ENCODE measurements around the gene MYO9B. TPM values are rescaled to one million over a fixed set of nuclear protein-coding genes. Genes with fewer than 3 reads are reported as not detected.
A peak's percentile ranks its signal among the peaks of the same experiment; 100 is the strongest.

MYO9B gene
- total RNA-seq, 1 experiment from 2014 or later: 94.3 TPM

DNA sequence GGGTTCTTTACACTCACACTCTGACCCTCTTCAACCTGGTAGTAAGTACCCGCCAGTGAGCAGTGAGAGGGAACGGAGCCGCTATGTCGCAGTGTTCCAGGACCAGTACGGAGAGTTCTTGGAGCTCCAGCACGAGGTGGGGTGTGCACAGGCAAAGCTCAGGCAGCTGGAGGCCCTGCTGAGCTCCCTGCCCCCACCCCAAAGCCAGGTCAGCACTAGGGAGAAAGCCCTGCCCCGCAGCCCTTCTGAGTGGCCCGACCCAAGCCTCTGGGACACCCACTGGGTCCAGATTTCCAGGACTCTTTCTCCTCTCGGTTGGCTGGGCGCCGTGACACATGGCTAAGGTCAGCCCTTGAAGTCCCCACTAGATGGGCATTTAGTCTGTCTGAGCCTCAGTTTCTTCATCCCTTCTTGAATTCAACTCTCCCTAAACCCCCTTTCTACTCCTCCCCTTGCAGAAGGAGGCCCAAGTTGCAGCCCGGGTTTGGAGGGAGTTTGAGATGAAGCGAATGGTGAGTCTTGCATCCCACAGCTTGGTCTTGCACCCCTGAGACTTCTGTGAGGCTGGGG lies 152.3 kb downstream of the MYO9B start (continued):
- no peak for TF ChIP-seq E2F4 (CRISPR knock-in tag; IDR thresholded peaks at IDR 0.05; ENCODE audit: borderline replicate concordance, low read depth)
- TF ChIP-seq GABPB1 (CRISPR knock-in tag; IDR thresholded peaks at IDR 0.05): no peak
- no peak for TF ChIP-seq NFE2L1 (CRISPR knock-in tag; IDR thresholded peaks at IDR 0.05)
- TF ChIP-seq GTF2I (CRISPR knock-in tag; conservative IDR thresholded peaks at IDR 0.05): no peak
- TF ChIP-seq JUN (CRISPR knock-in tag; IDR thresholded peaks at IDR 0.05): no peak
- no peak for TF ChIP-seq IRF2 (CRISPR knock-in tag; IDR thresholded peaks at IDR 0.05; ENCODE audit: borderline replicate concordance, low read depth)
- no peak for TF ChIP-seq AR (CRISPR knock-in tag; IDR thresholded peaks at IDR 0.05)
- TF ChIP-seq MYBL2 (CRISPR knock-in tag; IDR thresholded peaks at IDR 0.05): no peak
- TF ChIP-seq, protein P1, sequence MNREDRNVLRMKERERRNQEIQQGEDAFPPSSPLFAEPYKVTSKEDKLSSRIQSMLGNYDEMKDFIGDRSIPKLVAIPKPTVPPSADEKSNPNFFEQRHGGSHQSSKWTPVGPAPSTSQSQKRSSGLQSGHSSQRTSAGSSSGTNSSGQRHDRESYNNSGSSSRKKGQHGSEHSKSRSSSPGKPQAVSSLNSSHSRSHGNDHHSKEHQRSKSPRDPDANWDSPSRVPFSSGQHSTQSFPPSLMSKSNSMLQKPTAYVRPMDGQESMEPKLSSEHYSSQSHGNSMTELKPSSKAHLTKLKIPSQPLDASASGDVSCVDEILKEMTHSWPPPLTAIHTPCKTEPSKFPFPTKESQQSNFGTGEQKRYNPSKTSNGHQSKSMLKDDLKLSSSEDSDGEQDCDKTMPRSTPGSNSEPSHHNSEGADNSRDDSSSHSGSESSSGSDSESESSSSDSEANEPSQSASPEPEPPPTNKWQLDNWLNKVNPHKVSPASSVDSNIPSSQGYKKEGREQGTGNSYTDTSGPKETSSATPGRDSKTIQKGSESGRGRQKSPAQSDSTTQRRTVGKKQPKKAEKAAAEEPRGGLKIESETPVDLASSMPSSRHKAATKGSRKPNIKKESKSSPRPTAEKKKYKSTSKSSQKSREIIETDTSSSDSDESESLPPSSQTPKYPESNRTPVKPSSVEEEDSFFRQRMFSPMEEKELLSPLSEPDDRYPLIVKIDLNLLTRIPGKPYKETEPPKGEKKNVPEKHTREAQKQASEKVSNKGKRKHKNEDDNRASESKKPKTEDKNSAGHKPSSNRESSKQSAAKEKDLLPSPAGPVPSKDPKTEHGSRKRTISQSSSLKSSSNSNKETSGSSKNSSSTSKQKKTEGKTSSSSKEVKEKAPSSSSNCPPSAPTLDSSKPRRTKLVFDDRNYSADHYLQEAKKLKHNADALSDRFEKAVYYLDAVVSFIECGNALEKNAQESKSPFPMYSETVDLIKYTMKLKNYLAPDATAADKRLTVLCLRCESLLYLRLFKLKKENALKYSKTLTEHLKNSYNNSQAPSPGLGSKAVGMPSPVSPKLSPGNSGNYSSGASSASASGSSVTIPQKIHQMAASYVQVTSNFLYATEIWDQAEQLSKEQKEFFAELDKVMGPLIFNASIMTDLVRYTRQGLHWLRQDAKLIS (CRISPR knock-in tag; IDR thresholded peaks at IDR 0.05; ENCODE audit: borderline replicate concordance): no peak

- CTCF ChIA-PET: interaction anchor here (1.2 to 2.9 kb wide), 2 partner anchors 14 to 25 kb away, joined by 4 to 11 read pairs; no protein-coding TSS in a partner anchor
- DNase-seq (ENCODE audit: low spot score): no peak
- Mint-ChIP-seq H3K9me3 (no peaks in the 10 kb centered on the region), H3K36me3 (peaks cover 30% of the 10 kb centered on the region), H3K27ac (peak overlapping the region; percentile 80; the same call in 1 of the 2 replicates), H3K27me3 (ENCODE audit: low read depth) (no peaks in the 10 kb centered on the region), H3K4me3 (no peak overlapping the region), H3K4me1 (peaks cover 26% of the 10 kb centered on the region)
- POLR2A ChIA-PET: interaction anchor here (0.6 to 1.4 kb wide), 3 partner anchors 14 to 426 kb away, joined by 3 to 7 read pairs (median 4); partner anchors contain the start of genes DDA1 and USE1
- no peak for ATAC-seq
- TF ChIP-seq SOX15 (CRISPR knock-in tag; IDR thresholded peaks at IDR 0.05) (no peak), FOXJ3 (CRISPR knock-in tag; IDR thresholded peaks at IDR 0.05; ENCODE audit: borderline replicate concordance) (no peak), JUN (CRISPR knock-in tag; IDR thresholded peaks at IDR 0.05) (no peak), RELA (CRISPR knock-in tag; IDR thresholded peaks at IDR 0.05; ENCODE audit: borderline replicate concordance) (no peak), ZNF263 (CRISPR knock-in tag; IDR thresholded peaks at IDR 0.05; ENCODE audit: low read depth) (no peak), ZNF219 (CRISPR knock-in tag; IDR thresholded peaks at IDR 0.05; ENCODE audit: borderline replicate concordance) (no peak), JAZF1 (CRISPR knock-in tag; IDR thresholded peaks at IDR 0.05) (no peak), OVOL2 (CRISPR knock-in tag; IDR thresholded peaks at IDR 0.05; ENCODE audit: borderline replicate concordance) (no peak), NR1H2 (CRISPR knock-in tag; IDR thresholded peaks at IDR 0.05) (no peak), RORB (CRISPR knock-in tag; IDR thresholded peaks at IDR 0.05) (no peak), SP1 (CRISPR knock-in tag; conservative IDR thresholded peaks at IDR 0.05) (no peak), ZNF425 (CRISPR knock-in tag; conservative IDR thresholded peaks at IDR 0.05) (no peak), CREB1 (CRISPR knock-in tag; IDR thresholded peaks at IDR 0.05) (no peak)
- TF ChIP-seq, protein P2, sequence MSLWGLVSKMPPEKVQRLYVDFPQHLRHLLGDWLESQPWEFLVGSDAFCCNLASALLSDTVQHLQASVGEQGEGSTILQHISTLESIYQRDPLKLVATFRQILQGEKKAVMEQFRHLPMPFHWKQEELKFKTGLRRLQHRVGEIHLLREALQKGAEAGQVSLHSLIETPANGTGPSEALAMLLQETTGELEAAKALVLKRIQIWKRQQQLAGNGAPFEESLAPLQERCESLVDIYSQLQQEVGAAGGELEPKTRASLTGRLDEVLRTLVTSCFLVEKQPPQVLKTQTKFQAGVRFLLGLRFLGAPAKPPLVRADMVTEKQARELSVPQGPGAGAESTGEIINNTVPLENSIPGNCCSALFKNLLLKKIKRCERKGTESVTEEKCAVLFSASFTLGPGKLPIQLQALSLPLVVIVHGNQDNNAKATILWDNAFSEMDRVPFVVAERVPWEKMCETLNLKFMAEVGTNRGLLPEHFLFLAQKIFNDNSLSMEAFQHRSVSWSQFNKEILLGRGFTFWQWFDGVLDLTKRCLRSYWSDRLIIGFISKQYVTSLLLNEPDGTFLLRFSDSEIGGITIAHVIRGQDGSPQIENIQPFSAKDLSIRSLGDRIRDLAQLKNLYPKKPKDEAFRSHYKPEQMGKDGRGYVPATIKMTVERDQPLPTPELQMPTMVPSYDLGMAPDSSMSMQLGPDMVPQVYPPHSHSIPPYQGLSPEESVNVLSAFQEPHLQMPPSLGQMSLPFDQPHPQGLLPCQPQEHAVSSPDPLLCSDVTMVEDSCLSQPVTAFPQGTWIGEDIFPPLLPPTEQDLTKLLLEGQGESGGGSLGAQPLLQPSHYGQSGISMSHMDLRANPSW (CRISPR knock-in tag; conservative IDR thresholded peaks at IDR 0.05; ENCODE audit: low read depth): no peak
These were observed 154.3 kb downstream of the MYO9B start for GRCh38 chr19:17229890-17230289.
